Activated T-cell treated with anti-CD3 and anti-CD28 coated beads, Interleukin-2, amount 50 U/mL, for 4 hours (primary cell): ENCODE results near the gene KLHL11. TPM values are rescaled to one million over a fixed set of nuclear protein-coding genes. Genes with fewer than 3 reads are reported as not detected.

Experiments
- ATAC-seq, 2 donors: fragments of 200-7000 bp; cut with Tn5 transposase; one replicate each; pipeline ENCODE4 v1.10.0; 2021
- DNase-seq: peaks from one replicate; pipeline ENCODE4 v3.0.0-alpha.2; 2020
- H3K27me3 Mint-ChIP-seq: one replicate; pipeline ENCODE4 v1.8.0; 2021; ENCODE audit warnings: low read depth, mixed read lengths
- H3K36me3 Mint-ChIP-seq: one replicate; pipeline ENCODE4 v1.8.0; 2022; ENCODE audit warnings: mixed read lengths; ENCODE audit not compliant: insufficient read depth
- H3K4me1 Mint-ChIP-seq: one replicate; pipeline ENCODE4 v1.8.0; 2021; ENCODE audit warnings: low read depth, mixed read lengths
- H3K4me3 Mint-ChIP-seq: one replicate; pipeline ENCODE4 v1.8.0; 2021; ENCODE audit warnings: mild to moderate bottlenecking, moderate library complexity, mixed read lengths
- H3K9me3 Mint-ChIP-seq: one replicate; pipeline ENCODE4 v1.8.0; 2021; ENCODE audit warnings: mixed read lengths
- total RNA-seq, 3 donors: library from RNA; stranded (reverse); gene quantifications; one replicate each; pipeline ENCODE4 v1.2.1, GENCODE V29; 2021

Gene KLHL11
- 10 to 100 TPM; 27.7 to 31.2 (median 30.3) TPM for total RNA-seq

- Mint-ChIP-seq H3K9me3 (no peaks in the 10 kb centered on the region), H3K27me3 (no peaks in the 10 kb centered on the region), H3K4me1 (peaks cover 32% of the 10 kb centered on the region), H3K4me3 (no peak within 1 kb of the TSS), H3K36me3 (peaks cover 15% of the 10 kb centered on the region)
- peak; percentile 82 for DNase-seq
- ATAC-seq, result peak; percentile 93 to 95
These were observed at the start of gene KLHL11 for GRCh38 chr17:41864836-41865595. KLHL11 (minus strand) TSS chr17:41865423; CDS start chr17:41865370, 53 bp downstream.

GRCh38 chr17:41915020-41915419 lies 49.8 kb upstream of the KLHL11 start:
- no peaks in the 10 kb centered on the region for H3K9me3 Mint-ChIP-seq
- H3K27me3 Mint-ChIP-seq, result no peaks in the 10 kb centered on the region
- peaks cover 28% of the 10 kb centered on the region for H3K4me1 Mint-ChIP-seq
- ATAC-seq, result no peak
- peaks cover 20% of the 10 kb centered on the region for H3K36me3 Mint-ChIP-seq
- no peak overlapping the region for H3K4me3 Mint-ChIP-seq
- DNase-seq, result no peak

- DNase-seq (no peak), ATAC-seq (no peak)
- peaks cover 27% of the 10 kb centered on the region for H3K4me1 Mint-ChIP-seq
- no peaks in the 10 kb centered on the region for H3K9me3 Mint-ChIP-seq
- H3K36me3 Mint-ChIP-seq, result peaks cover 26% of the 10 kb centered on the region
- H3K27me3 Mint-ChIP-seq, result no peaks in the 10 kb centered on the region
- no peak overlapping the region for H3K4me3 Mint-ChIP-seq
These were observed 49.1 kb upstream of the KLHL11 start for GRCh38 chr17:41914358-41914766.

DNA sequence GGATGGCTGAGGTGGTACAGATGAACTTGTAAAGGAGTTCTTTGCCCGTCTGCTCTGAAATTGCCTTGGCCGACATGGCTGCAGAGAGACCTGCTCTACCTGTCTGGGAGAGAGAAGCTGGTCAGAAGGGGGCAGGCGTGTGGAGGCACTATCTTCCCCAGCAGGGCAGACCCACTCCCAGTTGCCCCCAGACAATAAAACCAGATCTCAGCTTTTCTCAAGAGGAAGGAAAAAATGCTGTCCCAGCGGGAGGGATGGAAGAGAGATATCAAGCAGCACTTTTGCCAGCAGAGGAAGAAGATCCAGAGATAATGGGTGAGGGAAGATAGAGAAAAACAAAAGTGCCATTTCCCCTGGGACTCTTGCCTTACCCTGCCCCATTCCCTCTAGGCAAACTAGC lies 48.6 kb upstream of the KLHL11 start:
- ATAC-seq (no peak), DNase-seq (no peak)
- Mint-ChIP-seq H3K4me3 (no peak overlapping the region), H3K27me3 (no peaks in the 10 kb centered on the region), H3K9me3 (no peaks in the 10 kb centered on the region), H3K4me1 (peaks cover 27% of the 10 kb centered on the region), H3K36me3 (peaks cover 27% of the 10 kb centered on the region)

- ATAC-seq (no peak), DNase-seq (no peak)
- peaks cover 27% of the 10 kb centered on the region for H3K4me1 Mint-ChIP-seq
- H3K36me3 Mint-ChIP-seq, result peaks cover 30% of the 10 kb centered on the region
- H3K27me3 Mint-ChIP-seq, result no peaks in the 10 kb centered on the region
- H3K9me3 Mint-ChIP-seq, result no peaks in the 10 kb centered on the region
- H3K4me3 Mint-ChIP-seq, result no peak overlapping the region
These were observed 47.7 kb upstream of the KLHL11 start for GRCh38 chr17:41912925-41913324.

DNA sequence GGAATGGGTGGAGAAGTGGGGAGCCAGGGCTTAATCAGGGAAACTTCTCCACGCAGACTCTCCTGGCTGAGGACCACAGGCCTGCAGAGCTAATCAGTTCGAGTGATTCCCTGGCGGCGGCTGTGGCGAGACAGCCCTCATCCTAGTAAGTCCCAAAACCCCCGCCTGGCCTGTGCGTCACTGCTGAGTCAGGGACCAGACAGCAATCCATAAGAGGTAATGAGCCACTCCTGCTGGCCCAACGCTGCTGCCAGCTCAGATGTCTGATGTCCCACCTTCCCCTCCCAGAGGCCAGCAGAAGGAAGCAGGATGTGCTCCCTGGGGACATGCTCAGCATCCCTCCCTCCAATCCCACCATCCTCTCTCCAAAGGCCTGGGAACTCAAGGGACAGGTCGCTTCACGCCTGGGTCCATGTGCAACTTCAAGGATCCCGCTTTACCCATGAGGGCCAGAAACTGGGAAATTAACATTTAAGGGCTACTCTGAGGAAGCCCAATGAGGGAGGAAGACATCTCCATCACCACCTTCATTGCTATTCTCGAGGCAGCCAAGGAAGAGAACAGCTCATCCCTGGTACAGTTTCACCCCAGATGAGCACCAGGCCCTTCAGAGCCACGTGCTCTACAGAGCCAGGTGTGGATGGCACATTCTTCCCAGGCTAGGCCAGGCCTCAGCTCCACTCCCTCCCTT lies 45.6 kb upstream of the KLHL11 start:
- no peak for ATAC-seq
- H3K4me3 Mint-ChIP-seq, result no peak overlapping the region
- H3K9me3 Mint-ChIP-seq, result no peaks in the 10 kb centered on the region
- peaks cover 16% of the 10 kb centered on the region for H3K4me1 Mint-ChIP-seq
- no peak for DNase-seq
- H3K27me3 Mint-ChIP-seq, result no peaks in the 10 kb centered on the region
- peaks cover 37% of the 10 kb centered on the region for H3K36me3 Mint-ChIP-seq

DNA sequence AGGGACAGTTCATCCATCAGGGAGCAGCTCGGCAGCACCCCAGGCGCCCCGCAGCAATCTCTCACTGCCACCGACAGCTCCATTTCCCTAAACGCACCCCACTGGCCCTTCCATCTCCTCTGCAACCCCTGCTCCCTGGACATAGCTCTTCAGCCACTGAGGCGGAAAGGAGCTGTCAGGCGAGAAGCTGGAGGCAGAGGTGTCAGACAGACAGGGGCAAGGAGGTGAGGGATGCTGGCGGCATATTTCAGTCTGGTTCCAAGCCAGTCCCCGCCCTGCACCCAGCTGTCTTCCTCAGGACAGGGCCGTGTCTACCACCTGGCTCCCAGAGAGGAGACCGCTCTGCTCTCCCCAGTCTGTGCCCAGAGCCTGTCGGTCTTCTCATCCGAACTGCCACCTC lies 43.9 kb upstream of the KLHL11 start:
- Mint-ChIP-seq H3K9me3 (no peaks in the 10 kb centered on the region), H3K4me1 (peaks cover 4% of the 10 kb centered on the region), H3K27me3 (no peaks in the 10 kb centered on the region), H3K36me3 (peaks cover 44% of the 10 kb centered on the region), H3K4me3 (no peak overlapping the region)
- ATAC-seq (no peak), DNase-seq (no peak)

GRCh38 chr17:41907633-41908539 lies 42.7 kb upstream of the KLHL11 start:
- no peak for DNase-seq
- Mint-ChIP-seq H3K4me3 (no peak overlapping the region), H3K27me3 (no peaks in the 10 kb centered on the region), H3K9me3 (no peaks in the 10 kb centered on the region), H3K4me1 (no peaks in the 10 kb centered on the region), H3K36me3 (peaks cover 44% of the 10 kb centered on the region)
- no peak for ATAC-seq

- no peak for DNase-seq
- Mint-ChIP-seq H3K9me3 (no peaks in the 10 kb centered on the region), H3K27me3 (no peaks in the 10 kb centered on the region), H3K36me3 (peaks cover 38% of the 10 kb centered on the region), H3K4me3 (no peak overlapping the region), H3K4me1 (no peaks in the 10 kb centered on the region)
- no peak for ATAC-seq
These were observed 41.9 kb upstream of the KLHL11 start for GRCh38 chr17:41907185-41907556.

DNA sequence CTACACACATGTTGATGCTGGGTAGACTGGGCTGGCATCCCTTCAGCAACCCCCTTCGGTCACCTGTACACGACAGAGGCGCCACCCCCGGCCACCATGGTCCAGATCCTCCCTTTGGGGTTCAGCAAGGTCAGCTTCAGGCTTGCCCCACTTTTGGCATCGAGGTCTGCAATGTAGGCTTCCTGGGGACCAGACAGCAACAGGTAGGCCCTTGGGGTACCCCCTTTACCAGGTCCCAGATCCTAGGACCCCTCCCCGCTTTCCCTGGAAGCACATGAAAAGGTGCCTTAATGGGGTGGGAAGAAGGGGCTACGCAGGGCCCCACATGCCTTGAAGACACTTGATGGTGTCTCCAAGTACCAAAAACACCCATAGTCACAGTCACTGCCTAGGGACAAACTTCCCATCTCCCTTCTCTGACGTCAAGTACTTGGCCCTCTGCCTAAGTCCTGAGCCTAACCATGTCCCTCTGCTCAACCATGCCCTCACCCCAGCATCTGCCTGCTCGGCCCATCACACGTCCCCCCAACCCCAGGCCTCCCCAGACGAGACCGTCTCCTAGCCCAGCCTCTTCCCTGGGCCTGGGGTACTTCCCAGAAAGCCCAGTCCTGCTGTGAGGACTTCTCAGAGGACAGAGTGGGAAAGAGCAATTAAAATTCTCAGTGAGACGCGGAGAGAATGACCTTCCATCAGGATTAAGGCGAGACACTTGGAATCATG lies 41.4 kb upstream of the KLHL11 start:
- H3K9me3 Mint-ChIP-seq, result no peaks in the 10 kb centered on the region
- DNase-seq (no peak), ATAC-seq (no peak)

DNA sequence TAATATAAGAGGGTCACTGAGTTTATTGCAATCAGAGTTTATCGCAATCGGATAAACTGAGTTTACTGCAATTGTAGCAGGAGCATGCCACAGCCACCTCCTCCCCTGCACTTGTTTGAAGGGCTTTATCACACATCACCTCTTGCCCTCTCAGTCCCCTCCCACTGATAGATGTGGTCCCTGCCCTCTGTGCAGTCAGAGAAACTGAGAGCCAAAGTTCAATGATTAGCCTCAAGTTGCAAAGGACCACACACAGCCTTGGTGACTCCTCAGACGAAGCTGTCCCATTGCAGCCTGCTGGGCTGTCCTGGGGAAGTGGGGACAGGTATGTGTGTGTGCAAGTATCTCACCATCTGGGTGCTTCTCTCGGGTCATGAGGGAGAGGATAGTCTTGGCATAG lies 39.9 kb upstream of the KLHL11 start:
- H3K27me3 Mint-ChIP-seq, result no peaks in the 10 kb centered on the region
- H3K36me3 Mint-ChIP-seq, result peaks cover 48% of the 10 kb centered on the region
- no peak overlapping the region for H3K4me3 Mint-ChIP-seq

More for the DNA sequence above, 41.4 kb upstream of the KLHL11 start:
- Mint-ChIP-seq H3K4me3 (no peak overlapping the region), H3K27me3 (no peaks in the 10 kb centered on the region), H3K36me3 (peaks cover 43% of the 10 kb centered on the region), H3K4me1 (no peaks in the 10 kb centered on the region)

GRCh38 chr17:41904242-41904841 lies 39.1 kb upstream of the KLHL11 start:
- DNase-seq, result no peak
- Mint-ChIP-seq H3K9me3 (no peaks in the 10 kb centered on the region), H3K4me3 (no peak overlapping the region), H3K36me3 (peaks cover 42% of the 10 kb centered on the region), H3K4me1 (no peaks in the 10 kb centered on the region), H3K27me3 (no peaks in the 10 kb centered on the region)
- no peak for ATAC-seq

More for the DNA sequence above, 39.9 kb upstream of the KLHL11 start:
- Mint-ChIP-seq H3K4me1 (no peaks in the 10 kb centered on the region), H3K9me3 (no peaks in the 10 kb centered on the region)
- DNase-seq (no peak), ATAC-seq (no peak)

DNA sequence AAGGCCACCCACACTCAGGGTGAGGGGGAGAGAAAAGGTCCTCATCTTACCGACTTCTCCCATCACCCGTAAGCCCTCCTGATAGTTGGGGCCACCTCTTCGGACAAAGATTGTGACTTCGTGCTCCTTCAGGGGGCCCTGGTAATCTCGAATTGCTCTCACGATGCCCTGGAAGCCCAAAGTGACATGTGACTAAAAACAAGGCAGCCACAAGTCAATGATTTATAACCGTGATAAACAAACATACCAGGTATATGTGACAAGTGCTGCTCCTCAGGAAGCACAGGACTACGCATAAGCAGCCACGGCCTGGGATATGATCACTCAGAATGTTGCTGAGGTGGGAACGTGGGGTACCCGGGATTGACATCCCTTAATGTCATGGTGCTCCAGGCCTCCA lies 36.4 kb upstream of the KLHL11 start:
- ATAC-seq (no peak), DNase-seq (no peak)
- Mint-ChIP-seq H3K27me3 (no peaks in the 10 kb centered on the region), H3K9me3 (no peaks in the 10 kb centered on the region), H3K4me3 (no peak overlapping the region), H3K4me1 (no peaks in the 10 kb centered on the region), H3K36me3 (peaks cover 51% of the 10 kb centered on the region)
